Fibroblast of pulmonary artery (primary cell): Measurements from ENCODE around the gene BICDL1.
"Not testable (repeated sequence)": the region's sequence is repeated elsewhere in the genome, so short reads cannot be mapped to it uniquely, and the experiment has no call there.

Experiments used
- DNase-seq: peaks from one replicate; pipeline ENCODE4 v3.0.0-alpha.2; 2010; ENCODE audit warnings: low read depth
- H3K4me3 ChIP-seq: replicated peaks from 2 replicates; pipeline ENCODE4 v1.5.1; 2011; ENCODE audit warnings: low read depth, mild to moderate bottlenecking, control low read depth, low read length, moderate library complexity
- TF ChIP-seq, protein P1 (sequence below): IDR thresholded peaks from 2 replicates; pipeline ENCODE4 v1.5.1; 2011; ENCODE audit warnings: mild to moderate bottlenecking, control low read depth, low read length, inconsistent platforms; ENCODE audit errors: missing control alignments

Gene BICDL1

DNA sequence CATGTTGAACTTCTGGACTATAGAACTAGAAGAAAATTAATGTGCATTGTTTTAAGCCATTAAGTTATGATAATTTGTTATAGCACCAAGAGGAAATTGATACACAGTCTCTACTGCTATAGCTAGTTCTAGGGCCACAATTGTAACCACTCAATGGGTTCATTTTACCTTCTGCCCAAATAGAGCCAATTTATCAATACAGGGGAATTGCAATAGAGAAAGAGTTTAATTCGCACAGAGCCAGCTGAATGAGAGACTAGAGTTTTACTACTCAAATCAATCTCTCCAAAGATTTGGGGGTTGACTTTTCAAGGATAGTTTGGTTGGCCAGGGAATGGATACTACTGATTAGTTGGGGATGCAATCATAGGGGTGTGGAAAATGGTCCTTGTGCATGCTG, 31.9 kb upstream of the BICDL1 start:
- no peak overlapping the region for H3K4me3 ChIP-seq
- TF ChIP-seq, protein P1, sequence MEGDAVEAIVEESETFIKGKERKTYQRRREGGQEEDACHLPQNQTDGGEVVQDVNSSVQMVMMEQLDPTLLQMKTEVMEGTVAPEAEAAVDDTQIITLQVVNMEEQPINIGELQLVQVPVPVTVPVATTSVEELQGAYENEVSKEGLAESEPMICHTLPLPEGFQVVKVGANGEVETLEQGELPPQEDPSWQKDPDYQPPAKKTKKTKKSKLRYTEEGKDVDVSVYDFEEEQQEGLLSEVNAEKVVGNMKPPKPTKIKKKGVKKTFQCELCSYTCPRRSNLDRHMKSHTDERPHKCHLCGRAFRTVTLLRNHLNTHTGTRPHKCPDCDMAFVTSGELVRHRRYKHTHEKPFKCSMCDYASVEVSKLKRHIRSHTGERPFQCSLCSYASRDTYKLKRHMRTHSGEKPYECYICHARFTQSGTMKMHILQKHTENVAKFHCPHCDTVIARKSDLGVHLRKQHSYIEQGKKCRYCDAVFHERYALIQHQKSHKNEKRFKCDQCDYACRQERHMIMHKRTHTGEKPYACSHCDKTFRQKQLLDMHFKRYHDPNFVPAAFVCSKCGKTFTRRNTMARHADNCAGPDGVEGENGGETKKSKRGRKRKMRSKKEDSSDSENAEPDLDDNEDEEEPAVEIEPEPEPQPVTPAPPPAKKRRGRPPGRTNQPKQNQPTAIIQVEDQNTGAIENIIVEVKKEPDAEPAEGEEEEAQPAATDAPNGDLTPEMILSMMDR = no peak
- DNase-seq = no peak

GRCh38 chr12:119959435-119959834, 29.6 kb upstream of the BICDL1 start:
- TF ChIP-seq, protein P1 = no peak
- no peak overlapping the region for H3K4me3 ChIP-seq
- DNase-seq = no peak

GRCh38 chr12:119964123-119964522, 24.9 kb upstream of the BICDL1 start:
- TF ChIP-seq, protein P1 = no peak
- H3K4me3 ChIP-seq = no peak overlapping the region
- no peak for DNase-seq

- TF ChIP-seq, protein P1 = no peak
- no peak overlapping the region for H3K4me3 ChIP-seq
- no peak for DNase-seq
Observed at GRCh38 chr12:119964929-119965328, 24.1 kb upstream of the BICDL1 start.

DNA sequence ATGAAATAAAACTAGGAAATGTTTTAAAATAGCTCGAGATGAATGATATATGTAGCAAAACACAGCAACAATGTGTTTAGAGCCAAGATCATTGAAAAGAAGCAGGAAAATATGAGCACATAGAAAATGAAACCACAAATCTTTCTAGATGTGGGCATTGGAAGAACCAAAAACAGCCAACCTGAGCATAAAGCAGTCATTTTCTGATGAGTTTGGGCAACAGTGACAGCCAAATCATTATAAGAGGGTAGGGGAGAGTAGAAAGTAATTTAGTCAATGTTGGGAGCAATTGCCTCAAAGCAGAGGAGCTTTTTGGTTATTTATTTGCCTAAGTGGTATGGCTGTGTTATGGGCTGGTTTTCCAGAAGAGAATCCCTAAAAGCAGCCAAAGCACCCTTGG, 8.8 kb upstream of the BICDL1 start:
- H3K4me3 ChIP-seq = no peak overlapping the region
- no peak for DNase-seq
- TF ChIP-seq, protein P1 = no peak

GRCh38 chr12:119980702-119981101, 8.3 kb upstream of the BICDL1 start:
- not testable (repeated sequence) for H3K4me3 ChIP-seq, DNase-seq

DNA sequence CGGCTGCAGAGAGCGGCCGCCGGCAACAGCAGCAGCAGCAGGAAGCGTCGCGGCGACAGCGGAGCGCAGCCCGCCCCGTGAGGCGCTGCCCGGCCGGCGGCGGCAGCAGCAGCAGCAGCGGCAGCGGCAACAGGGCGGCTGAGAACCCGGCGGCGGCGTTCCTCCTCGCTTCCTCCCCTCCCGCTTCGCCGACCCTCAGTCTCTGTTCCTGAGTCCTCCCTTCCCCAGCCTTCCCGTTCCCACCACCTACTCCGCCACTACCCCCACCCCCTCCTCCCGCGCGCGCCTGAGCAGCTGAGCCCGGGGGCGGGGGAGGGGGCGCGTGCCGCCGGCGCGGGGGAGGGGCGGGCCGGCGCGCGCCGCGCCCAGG, 310 bp downstream of the BICDL1 start:
- TF ChIP-seq, protein P1 = no peak
- H3K4me3 ChIP-seq = peak overlapping the region; percentile 47
- DNase-seq = peak; percentile 35
